GM12892 (cell line): ENCODE results near the gene INHA.

Source experiments
- POLR2A ChIP-seq: IDR thresholded peaks from 2 replicates; pipeline ENCODE4 v1.6.1; 2011; ENCODE audit warnings: low read depth, low read length, control low read depth
- POLR2AphosphoS5 ChIP-seq: IDR thresholded peaks from 2 replicates; pipeline ENCODE4 v1.6.1; 2011; ENCODE audit warnings: low read depth, low read length, control low read depth

- TF ChIP-seq POLR2AphosphoS5: no peak
- no peak for TF ChIP-seq POLR2A
Observed at GRCh38 chr2:219616550-219616949, 44.4 kb downstream of the INHA start.
